A673 (cell line): Measurements from ENCODE around the gene ZNF546. TPM values are rescaled to one million over a fixed set of nuclear protein-coding genes. Genes with fewer than 3 reads are reported as not detected.

ENCODE experiments used
- BruUV-seq: library from RNA; stranded (reverse); fragments of 400-500 nt; replicated peaks from 2 replicates; lab custom pipeline; 2021; lab: Mats Ljungman, UMichigan
- CTCF ChIA-PET: fragments of 300-600 bp; sonication (Branson Sonifier 250); formaldehyde crosslinking; loops from one replicate; lab custom pipeline; 2022; ENCODE audit warnings: antibody characterized with exemption; lab: Charles Lee
- POLR2A ChIA-PET: fragments of 300-600 bp; sonication (Branson Sonifier 250); formaldehyde crosslinking; loops from one replicate; lab custom pipeline; 2022; ENCODE audit warnings: antibody characterized with exemption; ENCODE audit not compliant: low non-redundant PET; lab: Charles Lee
- DNase-seq: peaks from one replicate; pipeline ENCODE4 v3.0.0-alpha.2; 2015; ENCODE audit warnings: low spot score
- H3K27ac ChIP-seq: fragments of 200-600 bp; sonication (generic); 2 replicates; pipeline ENCODE4 v1.5.1; 2016; ENCODE audit warnings: mixed run types, low read depth, mild to moderate bottlenecking, mixed read lengths, antibody characterized with exemption, low read length; ENCODE audit not compliant: poor library complexity, severe bottlenecking
- H3K27me3 ChIP-seq: fragments of 200-600 bp; sonication (generic); replicated peaks from 2 replicates; pipeline ENCODE4 v1.6.1; 2017; ENCODE audit warnings: mixed run types, low read depth, mild to moderate bottlenecking, mixed read lengths, antibody characterized with exemption, low read length; ENCODE audit not compliant: insufficient read depth, poor library complexity
- H3K36me3 ChIP-seq: fragments of 200-600 bp; sonication (generic); 2 replicates; pipeline ENCODE4 v1.6.1; 2016; ENCODE audit warnings: mixed run types, mild to moderate bottlenecking, mixed read lengths, antibody characterized with exemption, low read length; ENCODE audit not compliant: insufficient read depth, poor library complexity, severe bottlenecking
- H3K4me1 ChIP-seq: fragments of 200-600 bp; sonication (generic); 2 replicates; pipeline ENCODE4 v1.6.1; 2017; ENCODE audit warnings: mixed run types, mild to moderate bottlenecking, mixed read lengths, antibody characterized with exemption, low read length; ENCODE audit not compliant: insufficient read depth, poor library complexity, severe bottlenecking
- H3K4me3 ChIP-seq: fragments of 200-600 bp; sonication (generic); 2 replicates; pipeline ENCODE4 v1.5.1; 2016; ENCODE audit warnings: low read depth, mixed run types, mild to moderate bottlenecking, mixed read lengths, low read length; ENCODE audit not compliant: poor library complexity, severe bottlenecking
- H3K9me3 ChIP-seq: fragments of 200-600 bp; sonication (generic); 2 replicates; pipeline ENCODE4 v1.6.1; 2016; ENCODE audit warnings: mixed run types, low read depth, mild to moderate bottlenecking, mixed read lengths, antibody characterized with exemption, low read length; ENCODE audit not compliant: poor library complexity, severe bottlenecking
- CTCF ChIP-seq: fragments of 300-800, 200-600 bp; sonication (generic); conservative IDR thresholded peaks from 2 replicates; pipeline ENCODE4 v1.5.1; 2017; ENCODE audit warnings: low read depth, mild to moderate bottlenecking, antibody characterized with exemption, low read length, moderate library complexity, mixed read lengths
- EZH2 ChIP-seq: fragments of 200-600 bp; sonication (generic); IDR thresholded peaks from 2 replicates; pipeline ENCODE4 v1.6.1; 2017; ENCODE audit warnings: borderline replicate concordance, low read depth, mild to moderate bottlenecking, mixed read lengths, antibody characterized with exemption, low read length; ENCODE audit not compliant: poor library complexity, severe bottlenecking
- intact Hi-C: fragments of 100-400 bp; cut with micrococcal nuclease; formaldehyde crosslinking; loops from one replicate; pipeline ENCODE4 v1.10.0; 2022; ENCODE audit not compliant: unreplicated experiment
- total RNA-seq: library from RNA; stranded (reverse); gene quantifications from 2 replicates; pipeline ENCODE4 v1.2.3, GENCODE V29; 2021

Gene ZNF546
- total RNA-seq, 1 experiment from 2014 or later: 5.5 TPM

GRCh38 chr19:39971380-39972035 lies 25.4 kb upstream of the ZNF546 start:
- Histone ChIP-seq H3K4me1 (peaks cover 27% of the 10 kb centered on the region), H3K36me3 (peaks cover 37% of the 10 kb centered on the region), H3K4me3 (peak overlapping the region; percentile 68), H3K27me3 (no peaks in the 10 kb centered on the region), H3K27ac (peak overlapping the region; percentile 95), H3K9me3 (no peaks in the 10 kb centered on the region)
- intact Hi-C loops: loop anchor here (5.0 kb wide), 1 partner anchor 79 kb away; no protein-coding TSS in a partner anchor
- POLR2A ChIA-PET: no interaction called here
- TSS peak; percentile 77 for BruUV-seq
- CTCF ChIA-PET: interaction anchor here (0.5 to 2.2 kb wide), 4 partner anchors 18 to 1106 kb away, joined by 3 to 8 read pairs (median 4); no protein-coding TSS in a partner anchor
- DNase-seq: no peak
- TF ChIP-seq CTCF: no peak
- no peak for TF ChIP-seq EZH2

GRCh38 chr19:39974377-39975155 lies 22.3 kb upstream of the ZNF546 start:
- H3K9me3 ChIP-seq: no peaks in the 10 kb centered on the region

GRCh38 chr19:39982883-39983282 lies 14.0 kb upstream of the ZNF546 start:
- CTCF ChIA-PET: no interaction called here
- Histone ChIP-seq H3K27ac (no peak overlapping the region), H3K4me1 (no peaks in the 10 kb centered on the region), H3K27me3 (no peaks in the 10 kb centered on the region), H3K4me3 (no peak overlapping the region), H3K9me3 (peaks cover 32% of the 10 kb centered on the region), H3K36me3 (peaks cover 60% of the 10 kb centered on the region)
- TF ChIP-seq EZH2 (no peak), CTCF (no peak)
- POLR2A ChIA-PET: no interaction called here
- no peak for DNase-seq
- intact Hi-C loops: no loop called here
- no TSS peak for BruUV-seq

More at GRCh38 chr19:39974377-39975155, 22.3 kb upstream of the ZNF546 start:
- no peak overlapping the region for H3K27ac ChIP-seq
- peaks cover 7% of the 10 kb centered on the region for H3K4me1 ChIP-seq
- DNase-seq: no peak
- POLR2A ChIA-PET: no interaction called here
- H3K36me3 ChIP-seq: peaks cover 62% of the 10 kb centered on the region
- TF ChIP-seq CTCF (no peak), EZH2 (no peak)
- H3K4me3 ChIP-seq: no peak overlapping the region
- CTCF ChIA-PET: no interaction called here
- BruUV-seq: no TSS peak
- no peaks in the 10 kb centered on the region for H3K27me3 ChIP-seq
- intact Hi-C loops: loop anchor here (5.0 kb wide), 1 partner anchor 82 kb away; no protein-coding TSS in a partner anchor
